OCI-LY7 (cell line): Measurements from ENCODE around the gene ATP6V1B1. TPM values are rescaled to one million over a fixed set of nuclear protein-coding genes. Genes with fewer than 3 reads are reported as not detected.

ENCODE experiments used
- BruUV-seq: library from RNA; stranded (reverse); fragments of 400-500 nt; replicated peaks from 2 replicates; lab custom pipeline; 2021; lab: Mats Ljungman, UMichigan
- CTCF ChIA-PET: fragments of 300-600 bp; sonication (Branson Sonifier 250); formaldehyde crosslinking; loops from one replicate; lab custom pipeline; 2022; ENCODE audit warnings: antibody characterized with exemption; ENCODE audit not compliant: unreplicated experiment; lab: Charles Lee
- POLR2A ChIA-PET: fragments of 300-600 bp; sonication (Branson Sonifier 250); formaldehyde crosslinking; loops from one replicate; lab custom pipeline; 2022; ENCODE audit warnings: antibody characterized with exemption; lab: Charles Lee
- DNase-seq: peaks from one replicate; pipeline ENCODE4 v3.0.0-alpha.2; 2015; ENCODE audit warnings: low spot score
- H2AFZ ChIP-seq: fragments of 200-600 bp; sonication (generic), shearing (Covaris generic); 2 replicates; pipeline ENCODE4 v1.6.1; 2014; ENCODE audit warnings: mild to moderate bottlenecking, antibody characterized with exemption, low read length, moderate library complexity
- H3K27ac ChIP-seq: fragments of 200-600 bp; sonication (generic); 2 replicates; pipeline ENCODE4 v1.5.1; 2014; ENCODE audit warnings: mixed run types, low read depth, mild to moderate bottlenecking, moderate library complexity, low read length, inconsistent platforms; ENCODE audit not compliant: poor library complexity, severe bottlenecking
- H3K36me3 ChIP-seq: fragments of 200-600 bp; sonication (generic); 2 replicates; pipeline ENCODE4 v1.6.1; 2014; ENCODE audit warnings: mild to moderate bottlenecking, antibody characterized with exemption, low read length, moderate library complexity, mixed read lengths; ENCODE audit not compliant: insufficient read depth
- H3K4me1 ChIP-seq: fragments of 200-600 bp; sonication (generic); 2 replicates; pipeline ENCODE4 v1.5.1; 2014; ENCODE audit warnings: mild to moderate bottlenecking, low read length; ENCODE audit not compliant: insufficient read depth, poor library complexity, severe bottlenecking
- H3K4me2 ChIP-seq: fragments of 200-600 bp; sonication (generic); 2 replicates; pipeline ENCODE4 v1.6.1; 2014; ENCODE audit warnings: mild to moderate bottlenecking, low read length
- H3K4me3 ChIP-seq: fragments of 200-600 bp; sonication (generic); 2 replicates; pipeline ENCODE4 v1.5.1; 2014; ENCODE audit warnings: mild to moderate bottlenecking, low read depth, low read length; ENCODE audit not compliant: poor library complexity, severe bottlenecking
- H3K79me2 ChIP-seq: fragments of 200-600 bp; sonication (generic); 2 replicates; pipeline ENCODE4 v1.6.1; 2016; ENCODE audit warnings: low read depth, mild to moderate bottlenecking, low read length, moderate library complexity, mixed read lengths; ENCODE audit not compliant: insufficient read depth
- H3K9me2 ChIP-seq: fragments of 200-600 bp; sonication (generic); 2 replicates; pipeline ENCODE4 v1.6.1; 2016; ENCODE audit warnings: mild to moderate bottlenecking, low read length, mixed read lengths; ENCODE audit not compliant: insufficient read depth
- H3K9me3 ChIP-seq: fragments of 200-600 bp; sonication (generic); 2 replicates; pipeline ENCODE4 v1.6.1; 2014; ENCODE audit warnings: mild to moderate bottlenecking, mixed run types, low read length, mixed read lengths
- H4K20me1 ChIP-seq: fragments of 200-600 bp; sonication (generic); 2 replicates; pipeline ENCODE4 v1.6.1; 2014; ENCODE audit warnings: mild to moderate bottlenecking, antibody characterized with exemption, low read length, moderate library complexity, mixed read lengths; ENCODE audit not compliant: insufficient read depth
- CTCF ChIP-seq: fragments of 200-600 bp; sonication (generic); conservative IDR thresholded peaks from 2 replicates; pipeline ENCODE4 v1.5.1; 2014; ENCODE audit warnings: mild to moderate bottlenecking, antibody characterized with exemption, low read length, moderate library complexity, mixed read lengths
- EZH2phosphoT487 ChIP-seq: fragments of 200-600 bp; sonication (generic); IDR thresholded peaks from 2 replicates; pipeline ENCODE4 v1.6.1; 2018; ENCODE audit warnings: low read depth, borderline replicate concordance, mild to moderate bottlenecking, mixed run types, antibody characterized with exemption, low read length, moderate library complexity, mixed read lengths
- intact Hi-C: fragments of 100-400 bp; cut with micrococcal nuclease; formaldehyde crosslinking; loops from one replicate; pipeline ENCODE4 v1.10.0; 2022; ENCODE audit not compliant: unreplicated experiment
- total RNA-seq, 2 experiments: library from RNA; depleted of rRNA in 1 of 2; stranded (reverse); fragments of >200 nt in 1 of 2; shearing (Covaris generic) in 1 of 2; gene quantifications; 2 replicates each; pipeline ENCODE4 v1.2.3, GENCODE V29; 2014 to 2022

The ATP6V1B1 gene
- total RNA-seq, 2 experiments from 2014 or later = not detected

- peaks cover 4% of the 10 kb centered on the region for H3K4me1 ChIP-seq
- no peaks in the 10 kb centered on the region for H4K20me1 ChIP-seq
- BruUV-seq = no TSS peak
- no peaks in the 10 kb centered on the region for H3K9me3 ChIP-seq
- H3K4me3 ChIP-seq = peak overlapping the region; percentile 47
- TF ChIP-seq CTCF (peak; percentile 62; the same call in 1 of the 2 replicates), EZH2phosphoT487 (no peak)
- no peaks in the 10 kb centered on the region for H3K36me3 ChIP-seq
- H3K27ac ChIP-seq = no peak overlapping the region
- H3K9me2 ChIP-seq = no peaks in the 10 kb centered on the region
- no peaks in the 10 kb centered on the region for H3K79me2 ChIP-seq
- intact Hi-C loops = loop anchor here (1.0 kb wide), 1 partner anchor 12 kb away; no protein-coding TSS in a partner anchor
- ChIA-PET POLR2A (no interaction called here), CTCF (no interaction called here)
- peak overlapping the region; percentile 52; the same call in 1 of the 2 replicates for H2AFZ ChIP-seq
- no peak for DNase-seq
- peak overlapping the region; percentile 66 for H3K4me2 ChIP-seq
Observed at GRCh38 chr2:70977605-70978205, 42.0 kb downstream of the ATP6V1B1 start.

- BruUV-seq = no TSS peak
- intact Hi-C loops = no loop called here
- ChIA-PET CTCF (no interaction called here), POLR2A (no interaction called here)
- no peak for TF ChIP-seq EZH2phosphoT487
- TF ChIP-seq CTCF = no peak
- H3K9me2 ChIP-seq = no peaks in the 10 kb centered on the region
- H3K4me2 ChIP-seq = peak within 1 kb of the TSS; percentile 66
- no peaks in the 10 kb centered on the region for H3K79me2 ChIP-seq
- no peaks in the 10 kb centered on the region for H3K9me3 ChIP-seq
- H3K4me3 ChIP-seq = no peak within 1 kb of the TSS
- no peak for DNase-seq
- no peaks in the 10 kb centered on the region for H3K36me3 ChIP-seq
- no peak within 1 kb of the TSS; the same call in 1 of the 2 replicates for H2AFZ ChIP-seq
- no peak within 1 kb of the TSS for H3K27ac ChIP-seq
- peaks cover 4% of the 10 kb centered on the region for H3K4me1 ChIP-seq
- H4K20me1 ChIP-seq = no peaks in the 10 kb centered on the region
Observed at GRCh38 chr2:70978341-70979179, 42.9 kb downstream of the ATP6V1B1 start, which contains the start of gene ANKRD53. ANKRD53 (plus strand) TSS chr2:70978630; CDS start chr2:70978646, 16 bp downstream.

GRCh38 chr2:70979180-70979488 is 43.4 kb downstream of the ATP6V1B1 start:
- no peak overlapping the region for H3K4me2 ChIP-seq
- TF ChIP-seq EZH2phosphoT487 = no peak
- no peak overlapping the region for H3K27ac ChIP-seq
- no peak overlapping the region for H3K4me3 ChIP-seq
- intact Hi-C loops = no loop called here
- peaks cover 4% of the 10 kb centered on the region for H3K4me1 ChIP-seq
- H3K36me3 ChIP-seq = peaks cover 2% of the 10 kb centered on the region; the same call in 1 of the 2 replicates
- no TSS peak for BruUV-seq
- POLR2A ChIA-PET = no interaction called here
- H3K9me3 ChIP-seq = no peaks in the 10 kb centered on the region
- no peaks in the 10 kb centered on the region for H3K79me2 ChIP-seq
- no peaks in the 10 kb centered on the region for H3K9me2 ChIP-seq
- CTCF ChIA-PET = no interaction called here
- H4K20me1 ChIP-seq = no peaks in the 10 kb centered on the region
- DNase-seq = no peak
- H2AFZ ChIP-seq = no peak overlapping the region
